ENCODE measurements around the gene PKP3.

PKP3 gene

DNA sequence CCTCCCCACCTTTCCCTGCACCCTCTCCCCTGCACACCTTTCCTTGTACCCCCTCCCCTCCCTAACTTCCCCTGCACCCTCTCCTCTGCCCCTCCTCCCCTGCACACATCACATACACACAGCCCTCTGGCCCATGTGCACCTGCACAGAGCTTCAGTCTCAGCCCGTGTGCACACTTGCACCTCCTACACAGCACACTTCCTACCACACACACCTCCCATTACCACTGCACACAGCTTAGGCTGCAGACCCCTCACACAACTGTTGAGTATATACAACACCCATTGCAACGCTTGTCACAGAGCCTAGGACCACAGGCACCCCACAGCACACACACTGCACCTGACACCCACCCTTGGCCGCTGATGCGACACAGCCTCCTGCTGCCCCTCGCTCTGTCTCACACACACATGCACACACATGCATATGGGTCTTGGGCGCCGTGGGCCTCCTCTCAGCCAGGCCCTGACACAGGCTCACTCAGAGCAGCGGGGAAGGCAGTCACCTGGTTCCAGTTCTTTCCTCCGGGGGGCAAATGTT lies 20.4 kb downstream of the PKP3 start:
- no peak overlapping the region for H3K4me3 ChIP-seq (ENCODE audit: low read depth, low read length)
- TF ChIP-seq, protein P1, sequence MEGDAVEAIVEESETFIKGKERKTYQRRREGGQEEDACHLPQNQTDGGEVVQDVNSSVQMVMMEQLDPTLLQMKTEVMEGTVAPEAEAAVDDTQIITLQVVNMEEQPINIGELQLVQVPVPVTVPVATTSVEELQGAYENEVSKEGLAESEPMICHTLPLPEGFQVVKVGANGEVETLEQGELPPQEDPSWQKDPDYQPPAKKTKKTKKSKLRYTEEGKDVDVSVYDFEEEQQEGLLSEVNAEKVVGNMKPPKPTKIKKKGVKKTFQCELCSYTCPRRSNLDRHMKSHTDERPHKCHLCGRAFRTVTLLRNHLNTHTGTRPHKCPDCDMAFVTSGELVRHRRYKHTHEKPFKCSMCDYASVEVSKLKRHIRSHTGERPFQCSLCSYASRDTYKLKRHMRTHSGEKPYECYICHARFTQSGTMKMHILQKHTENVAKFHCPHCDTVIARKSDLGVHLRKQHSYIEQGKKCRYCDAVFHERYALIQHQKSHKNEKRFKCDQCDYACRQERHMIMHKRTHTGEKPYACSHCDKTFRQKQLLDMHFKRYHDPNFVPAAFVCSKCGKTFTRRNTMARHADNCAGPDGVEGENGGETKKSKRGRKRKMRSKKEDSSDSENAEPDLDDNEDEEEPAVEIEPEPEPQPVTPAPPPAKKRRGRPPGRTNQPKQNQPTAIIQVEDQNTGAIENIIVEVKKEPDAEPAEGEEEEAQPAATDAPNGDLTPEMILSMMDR (IDR thresholded peaks at IDR 0.05; ENCODE audit: low read depth, low read length), result no peak

DNA sequence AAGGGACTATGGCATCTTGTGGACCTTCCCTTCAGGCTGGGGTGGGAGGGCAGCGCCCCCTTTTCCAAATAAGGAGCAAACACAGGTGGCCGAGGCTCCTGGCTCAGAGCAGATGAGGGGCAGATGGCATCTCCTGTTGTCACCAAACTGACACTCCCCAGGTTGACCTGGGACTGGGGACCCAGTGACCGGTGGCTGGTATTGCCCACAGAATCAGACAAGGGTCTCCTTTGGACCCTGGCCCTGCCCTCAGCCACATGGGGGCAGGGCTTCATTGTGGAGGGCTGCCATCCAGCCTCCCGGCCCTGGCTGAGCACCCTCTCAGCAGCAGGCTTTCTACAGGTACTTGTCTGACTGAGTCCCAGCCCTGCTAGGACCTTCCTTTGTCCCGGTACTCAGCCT lies 21.6 kb downstream of the PKP3 start:
- no peak overlapping the region for H3K4me3 ChIP-seq (ENCODE audit: low read depth, low read length)
- TF ChIP-seq, protein P1 (IDR thresholded peaks at IDR 0.05; ENCODE audit: low read depth, low read length), result no peak

DNA sequence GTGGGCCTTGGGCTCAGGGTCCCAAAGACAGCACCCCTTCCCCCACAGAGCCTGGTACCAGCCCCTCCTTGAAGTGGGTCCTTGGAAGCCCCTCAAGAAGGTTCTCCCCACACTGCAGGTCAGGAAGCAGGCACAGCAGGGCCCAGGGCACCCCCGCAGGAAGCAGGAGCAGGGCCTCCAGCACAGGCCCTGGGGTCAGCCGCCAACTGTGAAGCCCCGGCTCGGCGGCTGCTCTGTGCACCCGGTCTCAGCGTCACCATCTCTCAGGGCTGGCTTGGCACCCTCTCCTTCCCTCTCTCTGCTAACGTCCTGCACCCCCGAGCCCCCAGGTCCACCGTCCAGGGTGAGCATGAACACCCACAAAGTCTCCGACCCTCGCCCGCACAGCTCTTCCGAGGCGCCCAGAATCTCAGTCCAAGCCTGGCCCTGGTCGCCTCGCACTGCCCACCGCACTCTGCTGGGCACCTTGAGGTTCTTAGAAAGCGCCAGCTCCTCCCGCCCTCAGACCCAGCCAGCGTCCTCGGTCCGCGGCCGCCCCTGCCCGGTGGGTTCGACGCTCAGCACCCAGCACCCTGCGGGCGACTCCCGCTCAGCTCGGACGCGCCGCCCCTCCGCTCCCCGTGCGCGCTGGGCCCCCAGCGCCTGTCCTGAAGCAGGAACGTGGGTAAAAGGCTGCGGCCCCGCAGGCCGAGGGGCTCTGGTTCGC lies 22.2 kb downstream of the PKP3 start:
- TF ChIP-seq, protein P1 (IDR thresholded peaks at IDR 0.05; ENCODE audit: low read depth, low read length), result no peak
- peak overlapping the region; percentile 50; the same call in 1 of the 2 replicates for H3K4me3 ChIP-seq (ENCODE audit: low read depth, low read length)

DNA sequence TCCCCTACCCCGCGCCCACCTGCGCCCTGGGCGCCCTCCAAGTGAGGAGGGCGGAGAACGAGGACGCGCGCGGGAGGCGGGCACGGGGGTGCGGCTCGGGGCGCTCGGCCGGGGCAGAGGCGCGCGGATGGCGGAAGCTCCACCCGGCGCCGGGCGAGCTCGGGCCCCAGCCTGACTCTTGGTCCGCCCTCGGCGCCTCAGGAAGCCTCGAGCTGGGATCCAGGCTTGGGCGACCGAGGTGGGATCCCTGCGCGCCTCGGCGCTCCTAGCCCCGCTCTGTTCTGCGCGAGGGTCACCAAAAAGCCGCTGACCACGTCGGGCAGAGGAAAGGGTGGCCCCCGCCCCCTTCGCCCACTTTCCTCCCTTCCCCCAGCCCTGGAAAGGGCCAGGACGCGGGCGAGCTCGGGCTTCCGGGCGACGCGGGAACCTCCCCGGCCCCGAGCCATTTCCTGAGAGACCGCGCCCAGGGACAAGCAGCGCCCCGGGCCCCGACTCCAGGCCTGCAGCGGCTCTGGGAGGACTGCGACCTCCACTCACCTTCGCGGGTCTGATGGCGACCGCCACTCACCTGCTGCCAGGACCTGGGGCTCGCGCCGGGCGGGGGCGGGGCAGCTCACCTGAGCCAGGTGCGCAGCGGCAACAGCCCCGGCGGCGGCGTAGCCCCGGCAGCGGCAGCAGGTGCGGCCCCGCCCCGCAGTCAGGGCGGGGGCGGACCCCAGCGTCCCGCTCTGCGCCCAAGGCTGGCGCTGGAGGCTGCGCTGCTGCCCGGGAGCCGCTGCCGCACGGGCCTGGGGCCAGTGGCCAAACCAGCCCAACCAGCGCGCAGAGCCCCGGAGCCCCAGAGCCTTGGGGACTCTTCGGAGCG lies 23.0 kb downstream of the PKP3 start:
- TF ChIP-seq, protein P1 (IDR thresholded peaks at IDR 0.05; ENCODE audit: low read depth, low read length), result no peak
- peak overlapping the region; percentile 50 for H3K4me3 ChIP-seq (ENCODE audit: low read depth, low read length)

DNA sequence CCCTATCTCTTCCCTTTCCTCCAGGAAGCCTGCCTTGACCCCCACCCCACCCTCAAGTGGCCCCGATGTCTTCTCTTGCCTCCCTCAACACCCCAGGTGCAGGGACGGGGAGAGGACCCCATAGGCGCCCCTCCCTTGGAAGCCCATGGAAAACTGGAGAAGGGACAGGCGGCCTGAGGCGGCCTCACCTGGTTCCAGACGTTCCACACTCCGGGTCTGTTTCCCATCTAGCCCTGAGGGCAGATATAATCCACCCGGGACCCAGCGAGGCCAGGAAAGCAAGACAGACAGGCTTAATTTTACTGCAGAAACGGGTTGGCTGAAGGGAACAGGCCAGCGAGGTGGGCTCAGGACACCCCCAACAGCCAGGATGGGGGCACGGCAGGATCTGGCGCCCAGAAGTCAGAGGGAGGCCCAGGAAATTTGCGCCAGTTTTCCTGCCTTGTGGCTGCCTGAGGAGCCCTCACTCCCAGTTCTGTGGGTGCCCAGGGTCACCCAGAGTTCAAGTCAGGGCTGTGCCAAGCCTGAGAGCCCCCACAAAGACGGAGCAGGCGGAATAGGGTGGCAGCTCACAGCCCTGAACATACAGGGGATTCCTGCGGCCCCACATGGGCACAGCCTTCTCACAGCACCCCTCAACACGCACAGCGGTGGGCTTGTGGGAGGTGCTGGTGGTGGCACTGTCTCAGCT lies 23.8 kb downstream of the PKP3 start:
- TF ChIP-seq, protein P1 (IDR thresholded peaks at IDR 0.05; ENCODE audit: low read depth, low read length), result no peak
- no peak overlapping the region for H3K4me3 ChIP-seq (ENCODE audit: low read depth, low read length)

DNA sequence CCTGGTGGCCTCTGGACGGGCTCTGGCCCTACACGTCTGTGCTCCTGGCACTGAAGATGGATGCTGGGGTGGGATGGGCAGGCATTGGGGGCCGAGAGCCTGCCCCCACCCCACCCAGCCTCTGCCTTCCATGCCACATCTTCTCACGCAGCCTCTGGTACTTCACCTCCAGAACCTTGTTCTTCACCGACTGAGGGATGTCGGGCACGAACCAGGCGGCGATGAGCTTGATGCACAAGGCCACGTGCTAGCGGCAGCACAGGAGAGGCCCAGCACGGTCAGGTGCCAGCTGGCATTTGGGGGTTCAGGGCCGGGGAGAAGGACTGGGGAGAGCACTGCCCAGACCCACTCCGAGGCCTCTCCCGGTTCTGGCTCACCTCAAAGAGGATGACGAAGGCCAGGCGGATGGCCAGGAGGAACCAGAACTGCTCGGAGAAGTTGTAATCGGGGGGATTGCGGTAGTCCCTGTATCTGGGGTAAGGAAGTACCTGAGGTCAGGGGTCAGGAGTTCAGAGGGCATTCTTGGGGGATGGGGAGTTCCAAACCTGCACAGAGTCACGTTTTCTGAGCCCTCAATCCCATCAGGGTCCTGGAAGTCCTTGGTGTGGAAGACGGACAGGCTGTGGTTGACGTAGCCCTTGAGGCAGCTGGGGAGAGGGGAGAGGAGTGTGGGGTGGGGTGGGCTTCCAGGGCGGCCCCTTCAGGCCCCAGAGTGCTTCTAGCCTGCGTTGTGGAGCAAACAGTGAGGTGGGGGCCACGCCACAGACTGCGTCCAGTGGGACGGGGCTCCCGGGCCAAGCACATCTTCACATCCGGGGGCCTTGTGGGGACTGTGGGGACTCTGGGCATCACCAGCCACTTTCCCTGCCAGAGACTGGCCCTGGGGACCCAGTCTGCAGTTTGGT lies 24.6 kb downstream of the PKP3 start:
- TF ChIP-seq, protein P1 (IDR thresholded peaks at IDR 0.05; ENCODE audit: low read depth, low read length), result no peak
- no peak overlapping the region for H3K4me3 ChIP-seq (ENCODE audit: low read depth, low read length)
